Effector CD8-positive, alpha-beta T cell (primary cell): Measurements from ENCODE around the gene CLCNKB.

Experiments used
- DNase-seq: peaks from one replicate; lab custom pipeline; 2025; lab: John Stamatoyannopoulos, UW

Gene CLCNKB

GRCh38 chr1:16095447-16095846, 51.9 kb downstream of the CLCNKB start:
- no peak for DNase-seq

- no peak for DNase-seq
Measured at GRCh38 chr1:16099412-16099811, 55.8 kb downstream of the CLCNKB start.

GRCh38 chr1:16101623-16102022, 58.0 kb downstream of the CLCNKB start:
- no peak for DNase-seq
